HG02610 (cell line): ENCODE measurements around the gene GDAP1L1.
"Not testable (repeated sequence)": the region's sequence is repeated elsewhere in the genome, so short reads cannot be mapped to it uniquely, and the experiment has no call there.

Experiments used
- ATAC-seq: cut with Tn5 transposase; IDR thresholded peaks from one replicate; pipeline ENCODE4 v1.9.1; 2021; ENCODE audit warnings: mild to moderate bottlenecking, moderate library complexity; ENCODE audit not compliant: unreplicated experiment

Gene GDAP1L1

GRCh38 chr20:44219170-44219730 lies 27.9 kb upstream of the GDAP1L1 start:
- no peak for ATAC-seq

GRCh38 chr20:44219791-44220190 lies 27.3 kb upstream of the GDAP1L1 start:
- no peak for ATAC-seq

GRCh38 chr20:44221368-44221954 lies 25.6 kb upstream of the GDAP1L1 start:
- no peak for ATAC-seq

GRCh38 chr20:44222027-44222426 lies 25.1 kb upstream of the GDAP1L1 start:
- ATAC-seq, result no peak

GRCh38 chr20:44222633-44223368 lies 24.3 kb upstream of the GDAP1L1 start:
- no peak for ATAC-seq

- ATAC-seq, result no peak
These were observed 23.4 kb upstream of the GDAP1L1 start for GRCh38 chr20:44223721-44224120.

- ATAC-seq, result no peak
These were observed 22.5 kb upstream of the GDAP1L1 start for GRCh38 chr20:44224637-44225036.

- ATAC-seq, result no peak
These were observed 18.4 kb upstream of the GDAP1L1 start for GRCh38 chr20:44228465-44229258.

- ATAC-seq, result no peak
These were observed 15.9 kb upstream of the GDAP1L1 start for GRCh38 chr20:44231193-44231592.

- ATAC-seq, result no peak
These were observed 15.2 kb upstream of the GDAP1L1 start for GRCh38 chr20:44231713-44232468.

GRCh38 chr20:44232469-44232856 lies 14.6 kb upstream of the GDAP1L1 start:
- ATAC-seq, result not testable (repeated sequence)

GRCh38 chr20:44233436-44234016 lies 13.6 kb upstream of the GDAP1L1 start:
- ATAC-seq, result no peak

GRCh38 chr20:44234566-44235317 lies 12.4 kb upstream of the GDAP1L1 start:
- no peak for ATAC-seq

GRCh38 chr20:44235702-44236101 lies 11.4 kb upstream of the GDAP1L1 start:
- no peak for ATAC-seq

- not testable (repeated sequence) for ATAC-seq
These were observed 10.3 kb upstream of the GDAP1L1 start for GRCh38 chr20:44236840-44237239.

GRCh38 chr20:44241796-44242195 lies 5.3 kb upstream of the GDAP1L1 start:
- no peak for ATAC-seq

- no peak for ATAC-seq
These were observed 1.1 kb upstream of the GDAP1L1 start for GRCh38 chr20:44245977-44246376.

- no peak for ATAC-seq
These were observed 690 bp downstream of the GDAP1L1 start for GRCh38 chr20:44247586-44248409.

- ATAC-seq, result no peak
These were observed 1.3 kb downstream of the GDAP1L1 start for GRCh38 chr20:44248410-44248759.
